HepG2 (cell line): Measurements from ENCODE around the gene FAM20A. TPM values are rescaled to one million over a fixed set of nuclear protein-coding genes. Genes with fewer than 3 reads are reported as not detected.

ENCODE experiments used
- FOXA3 ChIP-seq: IDR thresholded peaks from 2 replicates; pipeline ENCODE4 v1.6.1; 2016; ENCODE audit warnings: missing genetic modification reagents, missing compliant biosample characterization
- HDAC1 ChIP-seq: sonication (generic); formaldehyde crosslinking; IDR thresholded peaks from 2 replicates; pipeline ENCODE4 v1.5.1; 2020; ENCODE audit warnings: mild to moderate bottlenecking, missing genetic modification reagents
- HOXA9 ChIP-seq: sonication (generic); formaldehyde crosslinking; IDR thresholded peaks from 2 replicates; pipeline ENCODE4 v1.8.1; 2022; ENCODE audit warnings: missing genetic modification reagents, mild to moderate bottlenecking, moderate library complexity, borderline replicate concordance
- MXI1 ChIP-seq: IDR thresholded peaks from 3 replicates; pipeline ENCODE4 v1.6.1; 2012; ENCODE audit warnings: low read depth, low read length, inconsistent platforms, borderline replicate concordance
- MYC ChIP-seq: sonication (generic); formaldehyde crosslinking; IDR thresholded peaks from 2 replicates; pipeline ENCODE4 v1.9.0; 2021; ENCODE audit warnings: missing genetic modification reagents, borderline replicate concordance
- PBX3 ChIP-seq: sonication (generic); formaldehyde crosslinking; IDR thresholded peaks from 2 replicates; pipeline ENCODE4 v1.8.1; 2023; ENCODE audit warnings: missing genetic modification reagents, inconsistent platforms, borderline replicate concordance
- PLSCR1 ChIP-seq: sonication (generic); formaldehyde crosslinking; IDR thresholded peaks from 2 replicates; pipeline ENCODE4 v1.5.0; 2020; ENCODE audit warnings: missing genetic modification reagents, mild to moderate bottlenecking, borderline replicate concordance
- SETDB1 ChIP-seq: sonication (generic); formaldehyde crosslinking; IDR thresholded peaks from 2 replicates; pipeline ENCODE4 v1.5.1; 2020; ENCODE audit warnings: missing genetic modification reagents, mild to moderate bottlenecking, borderline replicate concordance
- SKIL ChIP-seq: sonication (generic); formaldehyde crosslinking; IDR thresholded peaks from 2 replicates; pipeline ENCODE4 v1.8.0; 2022; ENCODE audit warnings: missing genetic modification reagents, mild to moderate bottlenecking, moderate library complexity, borderline replicate concordance
- SMAD3 ChIP-seq: sonication (generic); formaldehyde crosslinking; IDR thresholded peaks from 2 replicates; pipeline ENCODE4 v1.4.0; 2020; ENCODE audit warnings: missing genetic modification reagents
- TFDP1 ChIP-seq: IDR thresholded peaks from 2 replicates; pipeline ENCODE4 v1.6.1; 2016; ENCODE audit warnings: missing compliant biosample characterization, missing genetic modification reagents, borderline replicate concordance
- ZMYM4 ChIP-seq: sonication (generic); formaldehyde crosslinking; IDR thresholded peaks from 2 replicates; pipeline ENCODE4 v1.8.1; 2023; ENCODE audit warnings: mild to moderate bottlenecking, missing genetic modification reagents
- ZNF331 ChIP-seq: sonication (generic); formaldehyde crosslinking; IDR thresholded peaks from 2 replicates; pipeline ENCODE4 v1.4.0; 2020; ENCODE audit warnings: missing genetic modification reagents
- ZNF34 ChIP-seq: sonication (generic); formaldehyde crosslinking; IDR thresholded peaks from 2 replicates; pipeline ENCODE4 v1.4.0; 2020; ENCODE audit warnings: mild to moderate bottlenecking, missing genetic modification reagents, borderline replicate concordance
- ZNF556 ChIP-seq: sonication (generic); formaldehyde crosslinking; IDR thresholded peaks from 2 replicates; pipeline ENCODE4 v1.4.0; 2020; ENCODE audit warnings: mild to moderate bottlenecking, missing genetic modification reagents, borderline replicate concordance
- ZNF605 ChIP-seq: sonication (generic); formaldehyde crosslinking; IDR thresholded peaks from 2 replicates; pipeline ENCODE4 v1.8.0; 2022; ENCODE audit warnings: mild to moderate bottlenecking, missing genetic modification reagents
- ZNF619 ChIP-seq: sonication (generic); formaldehyde crosslinking; IDR thresholded peaks from 2 replicates; pipeline ENCODE4 v1.4.0; 2020; ENCODE audit warnings: mild to moderate bottlenecking, missing genetic modification reagents
- ZNF782 ChIP-seq: sonication (generic); formaldehyde crosslinking; IDR thresholded peaks from 2 replicates; pipeline ENCODE4 v1.4.0; 2020; ENCODE audit warnings: missing genetic modification reagents, mild to moderate bottlenecking, borderline replicate concordance
- ZSCAN25 ChIP-seq: sonication (generic); formaldehyde crosslinking; IDR thresholded peaks from 2 replicates; pipeline ENCODE4 v1.8.0; 2022; ENCODE audit warnings: mild to moderate bottlenecking, missing genetic modification reagents
- ZSCAN29 ChIP-seq: sonication (generic); formaldehyde crosslinking; conservative IDR thresholded peaks from 2 replicates; pipeline ENCODE4 v1.4.0; 2020; ENCODE audit warnings: mild to moderate bottlenecking, missing genetic modification reagents
- polyA plus RNA-seq, 8 experiments: library from polyadenylated mRNA; depleted of rRNA in 3 of 8; stranded (reverse) in 7 of 8; unstranded in 1 of 8; fragments of >200 nt; fragmentation: Illumina TruSeq in 4 of 8; extraction: Trizol in 4 of 8; gene quantifications; 2 replicates each; pipeline versions ENCODE4 v1.2.1 to v1.2.3, GENCODE V29; 2011 to 2016; ENCODE audit warnings: low read depth in 4 of 8, missing spikeins in 1 of 8, mixed read lengths in 1 of 8; ENCODE audit not compliant: insufficient read depth in 1 of 8
- total RNA-seq, 5 experiments: library from RNA; depleted of rRNA; stranded (reverse); fragments of >200 nt; fragmentation: Illumina TruSeq; extraction: Trizol; gene quantifications; 2 replicates each; pipeline ENCODE4 v1.2.3, GENCODE V29; 2016; ENCODE audit warnings: low read depth in 1 of 5
- TF ChIP-seq, protein P1 (sequence below): sonication (generic); formaldehyde crosslinking; IDR thresholded peaks from 2 replicates; pipeline ENCODE4 v1.5.0; 2020; ENCODE audit warnings: mild to moderate bottlenecking, missing genetic modification reagents

The FAM20A gene
- total and polyA plus RNA-seq, 2 of the 13 experiments (the other 11 are each of a cell fraction or from before 2014, with no cell fraction given): 9.3 to 20.7 TPM

GRCh38 chr17:68584581-68585303, 16.4 kb downstream of the FAM20A start (continued):
- no peak for TF ChIP-seq PBX3
- 0 out of 2 replicates have a peak, but pooled peaks have one; percentile 62 for TF ChIP-seq ZNF34
- TF ChIP-seq PLSCR1: no peak
- no peak for TF ChIP-seq TFDP1 (CRISPR knock-in tag)
- TF ChIP-seq ZNF605: peak; percentile 82
- TF ChIP-seq MXI1: 0 out of 3 replicates have a peak, but pooled peaks have one; percentile 24
- no peak for TF ChIP-seq SETDB1 (CRISPR knock-in tag)
- TF ChIP-seq ZNF331: peak; percentile 87
- peak; percentile 67 for TF ChIP-seq FOXA3
- TF ChIP-seq HOXA9 (CRISPR knock-in tag): no peak
- peak; percentile 49; the same call in 1 of the 2 replicates for TF ChIP-seq MYC (CRISPR knock-in tag)
- peak; percentile 87 for TF ChIP-seq ZMYM4 (CRISPR knock-in tag)
- TF ChIP-seq ZSCAN25 (CRISPR knock-in tag): no peak
- TF ChIP-seq SMAD3 (CRISPR knock-in tag): peak; percentile 83
- TF ChIP-seq, protein P1, sequence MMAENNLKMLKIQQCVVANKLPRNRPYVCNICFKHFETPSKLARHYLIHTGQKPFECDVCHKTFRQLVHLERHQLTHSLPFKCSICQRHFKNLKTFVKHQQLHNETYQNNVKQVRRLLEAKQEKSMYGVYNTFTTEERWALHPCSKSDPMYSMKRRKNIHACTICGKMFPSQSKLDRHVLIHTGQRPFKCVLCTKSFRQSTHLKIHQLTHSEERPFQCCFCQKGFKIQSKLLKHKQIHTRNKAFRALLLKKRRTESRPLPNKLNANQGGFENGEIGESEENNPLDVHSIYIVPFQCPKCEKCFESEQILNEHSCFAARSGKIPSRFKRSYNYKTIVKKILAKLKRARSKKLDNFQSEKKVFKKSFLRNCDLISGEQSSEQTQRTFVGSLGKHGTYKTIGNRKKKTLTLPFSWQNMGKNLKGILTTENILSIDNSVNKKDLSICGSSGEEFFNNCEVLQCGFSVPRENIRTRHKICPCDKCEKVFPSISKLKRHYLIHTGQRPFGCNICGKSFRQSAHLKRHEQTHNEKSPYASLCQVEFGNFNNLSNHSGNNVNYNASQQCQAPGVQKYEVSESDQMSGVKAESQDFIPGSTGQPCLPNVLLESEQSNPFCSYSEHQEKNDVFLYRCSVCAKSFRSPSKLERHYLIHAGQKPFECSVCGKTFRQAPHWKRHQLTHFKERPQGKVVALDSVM (CRISPR knock-in tag): no peak
- TF ChIP-seq ZSCAN29: no peak; the same call in 1 of the 2 replicates
- peak; percentile 65; the same call in 1 of the 2 replicates for TF ChIP-seq ZNF782 (CRISPR knock-in tag)
- TF ChIP-seq ZNF556 (CRISPR knock-in tag): peak; percentile 81
- peak; percentile 72; the same call in 1 of the 2 replicates for TF ChIP-seq HDAC1
- TF ChIP-seq SKIL (CRISPR knock-in tag): peak; percentile 64; the same call in 1 of the 2 replicates
- TF ChIP-seq ZNF619 (CRISPR knock-in tag): no peak
